SK-N-SH treated with all-trans-retinoic acid at 6 μM for 48 hours (cell line): ENCODE measurements around the gene PTPRF.

Experiments
- ATAC-seq: fragments of 200-7000 bp; cut with Tn5 transposase; 3 replicates; pipeline ENCODE4 v1.9.1; 2020; ENCODE audit warnings: mild to moderate bottlenecking, moderate library complexity
- ARNTL ChIP-seq: fragments of 450-650 bp; formaldehyde crosslinking; IDR thresholded peaks from 2 replicates; pipeline ENCODE4 v1.5.0; 2020; ENCODE audit warnings: low read depth, mild to moderate bottlenecking, moderate library complexity, borderline replicate concordance
- BACH2 ChIP-seq: fragments of 250-450 bp; sonication (Bioruptor Pico); IDR thresholded peaks from 2 replicates; pipeline ENCODE4 v1.9.0; 2021; ENCODE audit warnings: mild to moderate bottlenecking, borderline replicate concordance
- CREB5 ChIP-seq: fragments of 250-450 bp; sonication (Bioruptor Pico); IDR thresholded peaks from 2 replicates; pipeline ENCODE4 v1.5.1; 2020; ENCODE audit warnings: low read depth, mild to moderate bottlenecking, moderate library complexity
- CSDC2 ChIP-seq: fragments of 250-450 bp; sonication (Bioruptor Pico); IDR thresholded peaks from 2 replicates; pipeline ENCODE4 v1.5.0; 2020; ENCODE audit warnings: mild to moderate bottlenecking, moderate library complexity
- CSRNP3 ChIP-seq: fragments of 250-450 bp; sonication (Bioruptor Pico); IDR thresholded peaks from 2 replicates; pipeline ENCODE4 v1.5.1; 2021; ENCODE audit warnings: mild to moderate bottlenecking, moderate library complexity
- ESRRG ChIP-seq: fragments of 250-450 bp; sonication (Bioruptor Pico); IDR thresholded peaks from 2 replicates; pipeline ENCODE4 v1.6.1; 2021; ENCODE audit warnings: mild to moderate bottlenecking
- GLIS3 ChIP-seq: fragments of 250-450 bp; sonication (Bioruptor Pico); IDR thresholded peaks from 2 replicates; pipeline ENCODE4 v1.5.0; 2020; ENCODE audit warnings: mild to moderate bottlenecking, moderate library complexity
- ISL1 ChIP-seq: fragments of 250-450 bp; sonication (Bioruptor Pico); IDR thresholded peaks from 2 replicates; pipeline ENCODE4 v2.1.2; 2022; ENCODE audit warnings: mild to moderate bottlenecking, moderate library complexity
- PPARA ChIP-seq: fragments of 250-450 bp; sonication (Bioruptor Pico); IDR thresholded peaks from 2 replicates; pipeline ENCODE4 v1.5.0; 2020; ENCODE audit warnings: mild to moderate bottlenecking, borderline replicate concordance
- RARB ChIP-seq: fragments of 250-450 bp; sonication (Bioruptor Pico); IDR thresholded peaks from 2 replicates; pipeline ENCODE4 v1.8.0; 2021; ENCODE audit warnings: mild to moderate bottlenecking, moderate library complexity
- TCF4 ChIP-seq: fragments of 250-450 bp; sonication (Bioruptor Pico); IDR thresholded peaks from 2 replicates; pipeline ENCODE4 v1.8.0; 2021; ENCODE audit warnings: mild to moderate bottlenecking, moderate library complexity, borderline replicate concordance
- TOX ChIP-seq: fragments of 250-450 bp; sonication (Bioruptor Pico); IDR thresholded peaks from 2 replicates; pipeline ENCODE4 v1.8.0; 2021; ENCODE audit warnings: mild to moderate bottlenecking, moderate library complexity, borderline replicate concordance
- TSHZ2 ChIP-seq: fragments of 250-450 bp; sonication (Bioruptor Pico); IDR thresholded peaks from 2 replicates; pipeline ENCODE4 v1.5.0; 2020; ENCODE audit warnings: mild to moderate bottlenecking, moderate library complexity
- ZC3H10 ChIP-seq: fragments of 250-450 bp; sonication (Bioruptor Pico); IDR thresholded peaks from 2 replicates; pipeline ENCODE4 v1.5.1; 2021; ENCODE audit warnings: mild to moderate bottlenecking, moderate library complexity
- ZFP30 ChIP-seq: fragments of 450-650 bp; formaldehyde crosslinking; IDR thresholded peaks from 2 replicates; pipeline ENCODE4 v1.5.0; 2022; ENCODE audit warnings: mild to moderate bottlenecking, moderate library complexity
- ZNF565 ChIP-seq: fragments of 450-650 bp; formaldehyde crosslinking; conservative IDR thresholded peaks from 2 replicates; pipeline ENCODE4 v1.5.0; 2020; ENCODE audit warnings: low read depth, mild to moderate bottlenecking, moderate library complexity
- ZNF70 ChIP-seq: fragments of 450-650 bp; formaldehyde crosslinking; IDR thresholded peaks from 2 replicates; pipeline ENCODE4 v1.5.0; 2020; ENCODE audit warnings: mild to moderate bottlenecking, moderate library complexity
- ZNF8 ChIP-seq: fragments of 450-650 bp; formaldehyde crosslinking; IDR thresholded peaks from 2 replicates; pipeline ENCODE4 v1.5.0; 2020; ENCODE audit warnings: mild to moderate bottlenecking, moderate library complexity
- TF ChIP-seq, protein P1 (sequence below): fragments of 250-450 bp; sonication (Bioruptor Pico); IDR thresholded peaks from 2 replicates; pipeline ENCODE4 v1.8.0; 2021; ENCODE audit warnings: low read depth, mild to moderate bottlenecking, moderate library complexity, borderline replicate concordance
- TF ChIP-seq, protein P2 (sequence below): fragments of 250-450 bp; sonication (Bioruptor Pico); IDR thresholded peaks from 2 replicates; pipeline ENCODE4 v1.8.0; 2020; ENCODE audit warnings: mild to moderate bottlenecking, moderate library complexity, borderline replicate concordance

The PTPRF gene

GRCh38 chr1:43524804-43525203 lies 5.9 kb upstream of the PTPRF start:
- TF ChIP-seq ZNF565 (CRISPR knock-in tag), result no peak
- TF ChIP-seq TSHZ2 (CRISPR knock-in tag), result no peak
- TF ChIP-seq ARNTL (CRISPR knock-in tag), result no peak
- TF ChIP-seq CSRNP3, result no peak
- no peak for TF ChIP-seq GLIS3 (CRISPR knock-in tag)
- no peak for TF ChIP-seq PPARA
- no peak for TF ChIP-seq ESRRG (CRISPR knock-in tag)
- no peak for TF ChIP-seq CREB5 (CRISPR knock-in tag)
- no peak for TF ChIP-seq BACH2 (CRISPR knock-in tag)
- no peak for TF ChIP-seq ZNF8
- TF ChIP-seq ZC3H10 (CRISPR knock-in tag), result no peak
- TF ChIP-seq RARB, result no peak
- TF ChIP-seq TOX, result no peak
- TF ChIP-seq TCF4 (CRISPR knock-in tag), result no peak
- TF ChIP-seq, protein P1, sequence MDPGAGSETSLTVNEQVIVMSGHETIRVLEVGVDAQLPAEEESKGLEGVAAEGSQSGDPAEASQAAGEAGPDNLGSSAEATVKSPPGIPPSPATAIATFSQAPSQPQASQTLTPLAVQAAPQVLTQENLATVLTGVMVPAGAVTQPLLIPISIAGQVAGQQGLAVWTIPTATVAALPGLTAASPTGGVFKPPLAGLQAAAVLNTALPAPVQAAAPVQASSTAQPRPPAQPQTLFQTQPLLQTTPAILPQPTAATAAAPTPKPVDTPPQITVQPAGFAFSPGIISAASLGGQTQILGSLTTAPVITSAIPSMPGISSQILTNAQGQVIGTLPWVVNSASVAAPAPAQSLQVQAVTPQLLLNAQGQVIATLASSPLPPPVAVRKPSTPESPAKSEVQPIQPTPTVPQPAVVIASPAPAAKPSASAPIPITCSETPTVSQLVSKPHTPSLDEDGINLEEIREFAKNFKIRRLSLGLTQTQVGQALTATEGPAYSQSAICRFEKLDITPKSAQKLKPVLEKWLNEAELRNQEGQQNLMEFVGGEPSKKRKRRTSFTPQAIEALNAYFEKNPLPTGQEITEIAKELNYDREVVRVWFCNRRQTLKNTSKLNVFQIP, result no peak
- TF ChIP-seq ZNF70 (CRISPR knock-in tag), result no peak
- ATAC-seq, result no peak

DNA sequence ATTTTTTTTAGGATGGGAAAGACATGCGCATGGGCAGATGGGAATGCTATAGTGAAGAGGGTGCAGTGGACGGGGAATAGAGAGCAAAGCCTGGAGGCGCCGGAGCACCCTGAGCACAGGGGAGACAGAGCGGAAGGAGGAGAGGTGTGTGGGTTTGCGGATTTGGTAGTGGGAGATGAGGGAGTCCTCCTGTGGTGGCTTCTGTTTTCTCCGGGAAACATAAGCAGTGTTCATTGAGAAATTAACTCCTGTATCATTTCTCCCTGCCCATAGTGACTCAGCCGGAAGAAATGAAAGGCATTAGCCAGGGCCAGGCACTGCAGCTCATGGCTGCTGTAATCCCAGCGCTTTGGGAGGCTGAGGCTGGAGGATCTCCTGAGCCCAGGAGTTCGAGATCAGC lies 4.7 kb upstream of the PTPRF start:
- TF ChIP-seq CSRNP3, result no peak
- peak; percentile 39 for ATAC-seq

DNA sequence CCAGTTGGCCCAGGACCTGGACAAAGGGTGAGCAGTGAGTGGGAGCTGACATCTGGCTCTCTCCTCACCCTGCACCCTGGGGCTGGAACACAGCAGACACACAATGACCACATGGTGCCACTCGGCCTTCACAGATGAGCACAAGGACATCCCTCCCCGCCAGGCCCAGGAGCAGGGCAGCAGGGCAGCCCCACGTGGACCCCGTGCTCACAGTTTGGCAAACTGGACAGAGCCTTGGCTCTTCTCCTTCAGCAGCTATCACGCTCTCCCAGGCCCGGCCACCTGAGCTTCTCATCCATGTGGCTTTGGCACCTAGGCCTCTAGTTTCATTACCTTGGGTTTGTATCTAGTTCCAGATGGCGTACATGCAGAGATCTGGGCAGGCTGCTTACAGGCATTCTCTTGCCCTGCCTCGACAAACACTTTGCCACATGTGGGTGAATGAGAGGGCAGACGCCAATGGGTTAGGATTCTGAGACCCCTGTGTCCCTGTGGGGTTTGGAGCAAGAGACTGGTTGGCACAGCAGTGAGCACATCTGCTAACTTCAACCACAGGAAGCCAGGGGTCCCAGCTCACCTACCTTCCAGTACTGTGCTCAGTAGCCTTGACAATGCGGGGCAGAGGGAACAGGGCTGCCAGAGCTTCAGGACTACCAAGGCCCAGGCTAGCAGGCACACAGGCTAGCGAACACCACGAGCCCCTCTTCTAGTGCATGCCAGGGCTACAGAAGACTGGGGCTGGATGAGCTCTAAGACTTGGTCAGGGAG lies 3.4 kb upstream of the PTPRF start:
- no peak for ATAC-seq
- TF ChIP-seq CREB5 (CRISPR knock-in tag) (no peak), TSHZ2 (CRISPR knock-in tag) (no peak), PPARA (no peak), BACH2 (CRISPR knock-in tag) (no peak), ARNTL (CRISPR knock-in tag) (no peak), CSRNP3 (no peak), ZC3H10 (CRISPR knock-in tag) (no peak), ISL1 (CRISPR knock-in tag) (no peak), ZFP30 (CRISPR knock-in tag) (no peak), CSDC2 (CRISPR knock-in tag) (no peak), ESRRG (CRISPR knock-in tag) (no peak), RARB (no peak)
- TF ChIP-seq, protein P2, sequence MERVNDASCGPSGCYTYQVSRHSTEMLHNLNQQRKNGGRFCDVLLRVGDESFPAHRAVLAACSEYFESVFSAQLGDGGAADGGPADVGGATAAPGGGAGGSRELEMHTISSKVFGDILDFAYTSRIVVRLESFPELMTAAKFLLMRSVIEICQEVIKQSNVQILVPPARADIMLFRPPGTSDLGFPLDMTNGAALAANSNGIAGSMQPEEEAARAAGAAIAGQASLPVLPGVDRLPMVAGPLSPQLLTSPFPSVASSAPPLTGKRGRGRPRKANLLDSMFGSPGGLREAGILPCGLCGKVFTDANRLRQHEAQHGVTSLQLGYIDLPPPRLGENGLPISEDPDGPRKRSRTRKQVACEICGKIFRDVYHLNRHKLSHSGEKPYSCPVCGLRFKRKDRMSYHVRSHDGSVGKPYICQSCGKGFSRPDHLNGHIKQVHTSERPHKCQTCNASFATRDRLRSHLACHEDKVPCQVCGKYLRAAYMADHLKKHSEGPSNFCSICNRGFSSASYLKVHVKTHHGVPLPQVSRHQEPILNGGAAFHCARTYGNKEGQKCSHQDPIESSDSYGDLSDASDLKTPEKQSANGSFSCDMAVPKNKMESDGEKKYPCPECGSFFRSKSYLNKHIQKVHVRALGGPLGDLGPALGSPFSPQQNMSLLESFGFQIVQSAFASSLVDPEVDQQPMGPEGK, result no peak
